Endodermal cell (in vitro differentiated cells): ENCODE data around the gene ACSL5. TPM values are rescaled to one million over a fixed set of nuclear protein-coding genes. Genes with fewer than 3 reads are reported as not detected.
A peak's percentile ranks its signal among the peaks of the same experiment; 100 is the strongest.

Experiments used
- DNase-seq: peaks from one replicate; pipeline ENCODE4 v3.0.0-alpha.2; 2017
- H3K27ac ChIP-seq: 2 replicates; pipeline ENCODE4 v1.5.1; 2013; ENCODE audit warnings: mild to moderate bottlenecking, low read depth, low read length, moderate library complexity
- H3K27me3 ChIP-seq: 2 replicates; pipeline ENCODE4 v1.6.1; 2013; ENCODE audit warnings: mild to moderate bottlenecking, low read length, moderate library complexity; ENCODE audit not compliant: insufficient read depth, control insufficient read depth, poor library complexity, severe bottlenecking
- H3K36me3 ChIP-seq: 2 replicates; pipeline ENCODE4 v1.7.0; 2013; ENCODE audit warnings: mild to moderate bottlenecking, low read length, moderate library complexity; ENCODE audit not compliant: control insufficient read depth, insufficient read depth
- H3K4me1 ChIP-seq: one replicate; pipeline ENCODE4 v1.7.0; 2013; ENCODE audit warnings: low read length; ENCODE audit not compliant: control insufficient read depth, insufficient read depth
- H3K4me3 ChIP-seq: 2 replicates; pipeline ENCODE4 v1.5.1; 2013; ENCODE audit warnings: mild to moderate bottlenecking, low read length, moderate library complexity
- H3K9ac ChIP-seq: 2 replicates; pipeline ENCODE4 v1.6.1; 2013; ENCODE audit warnings: mild to moderate bottlenecking, low read length, moderate library complexity; ENCODE audit not compliant: poor library complexity, severe bottlenecking; ENCODE audit errors: extremely low read depth
- H3K9me3 ChIP-seq: 2 replicates; pipeline ENCODE4 v1.6.1; 2013; ENCODE audit warnings: mild to moderate bottlenecking, low read length, moderate library complexity; ENCODE audit not compliant: control insufficient read depth
- H3K27ac Mint-ChIP-seq: 2 replicates; pipeline ENCODE4 v1.8.0; 2020; ENCODE audit warnings: mixed read lengths
- H3K27me3 Mint-ChIP-seq: 2 replicates; pipeline ENCODE4 v1.8.0; 2021; ENCODE audit warnings: mild to moderate bottlenecking, mixed read lengths; ENCODE audit not compliant: insufficient read depth
- H3K36me3 Mint-ChIP-seq: 2 replicates; pipeline ENCODE4 v1.8.0; 2020; ENCODE audit warnings: low read depth, mixed read lengths
- H3K4me1 Mint-ChIP-seq: 2 replicates; pipeline ENCODE4 v1.8.0; 2020; ENCODE audit warnings: mixed read lengths
- H3K4me3 Mint-ChIP-seq: 2 replicates; pipeline ENCODE4 v1.8.0; 2020; ENCODE audit warnings: mild to moderate bottlenecking, moderate library complexity, mixed read lengths
- H3K9me3 Mint-ChIP-seq: 2 replicates; pipeline ENCODE4 v1.8.0; 2020; ENCODE audit warnings: mild to moderate bottlenecking, mixed read lengths
- WGBS, 2 experiments: methylation state at CpG; one replicate each; pipeline versions ENCODE4 v1.1.5 to v1.1.7; 2013; ENCODE audit warnings: missing lambda C conversion rate in 2 of 2, mixed read lengths in 1 of 2; ENCODE audit not compliant: insufficient coverage in 1 of 2, insufficient read length in 1 of 2; 5-methylcytosine and 5-hydroxymethylcytosine counted together
- total RNA-seq, 2 donors: library from RNA; stranded (reverse); fragmentation: NEBNext Ultra II Directional in 1 of 2; extraction: Animal tissue kit (Norgen Biotek cat#: 25700) in 1 of 2; gene quantifications; 2 replicates in 1 of 2; 3 replicates in 1 of 2; pipeline ENCODE4 v1.2.1, GENCODE V29; 2021
- TF ChIP-seq, protein P1 (sequence below): fragments of 200-600 bp; sonication (generic); conservative IDR thresholded peaks from 2 replicates; pipeline ENCODE4 v1.5.0; 2021; ENCODE audit warnings: antibody characterized with exemption, mild to moderate bottlenecking

ACSL5 gene
- total RNA-seq, 2 donors from 2014 or later, result not detected

DNA sequence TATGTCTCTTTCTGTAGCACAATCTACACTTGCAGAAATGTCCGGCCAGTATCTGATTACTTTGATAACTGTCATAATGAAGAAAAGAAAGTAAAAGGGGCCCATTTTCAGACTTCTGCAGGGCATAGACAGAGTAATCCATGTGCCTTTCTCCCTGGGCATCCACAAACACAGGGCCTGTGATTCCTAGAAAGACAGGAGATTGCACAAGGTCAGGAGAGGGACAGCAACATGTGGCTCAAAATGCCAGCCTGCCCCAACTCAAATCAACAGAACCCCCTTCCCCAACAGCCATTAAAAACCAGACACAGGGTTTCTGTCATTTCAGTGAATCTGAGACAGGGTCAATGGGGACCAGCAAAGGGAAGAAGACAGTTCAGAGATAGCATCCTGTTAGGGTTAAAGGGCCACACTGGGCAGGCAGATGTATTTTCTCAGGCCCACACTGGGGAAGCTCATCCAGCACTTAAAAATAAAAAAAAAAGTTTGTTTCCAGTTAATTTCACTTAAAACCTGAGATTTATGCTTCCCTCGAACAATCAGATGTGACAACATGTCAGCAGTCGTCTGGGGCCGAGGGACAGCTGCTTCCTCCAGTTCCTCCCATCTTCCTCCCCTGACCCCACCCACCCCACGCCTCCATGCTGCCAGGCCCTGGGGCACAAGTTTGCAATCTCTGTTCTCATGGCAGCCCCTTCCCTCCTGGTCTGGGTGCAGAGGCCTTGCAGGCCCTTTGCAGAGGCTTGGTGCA, 30.7 kb upstream of the ACSL5 start:
- no peak overlapping the region for H3K9ac ChIP-seq
- peaks cover 3% of the 10 kb centered on the region for H3K4me1 Mint-ChIP-seq
- no peak overlapping the region for H3K4me3 ChIP-seq
- DNase-seq, result no peak
- H3K36me3 ChIP-seq, result no peaks in the 10 kb centered on the region
- H3K27ac ChIP-seq, result no peak overlapping the region
- H3K4me3 Mint-ChIP-seq, result no peak overlapping the region
- no peaks in the 10 kb centered on the region for H3K4me1 ChIP-seq
- H3K27me3 ChIP-seq, result no peaks in the 10 kb centered on the region
- no peaks in the 10 kb centered on the region for H3K9me3 ChIP-seq
- no peaks in the 10 kb centered on the region for H3K36me3 Mint-ChIP-seq
- no peak overlapping the region for H3K27ac Mint-ChIP-seq
- 92 to 96% methylated on average over 4 to 5 of the region's 5 CpGs for WGBS, 2 experiments
- H3K27me3 Mint-ChIP-seq, result peaks cover 28% of the 10 kb centered on the region
- H3K9me3 Mint-ChIP-seq, result no peaks in the 10 kb centered on the region
- TF ChIP-seq, protein P1, sequence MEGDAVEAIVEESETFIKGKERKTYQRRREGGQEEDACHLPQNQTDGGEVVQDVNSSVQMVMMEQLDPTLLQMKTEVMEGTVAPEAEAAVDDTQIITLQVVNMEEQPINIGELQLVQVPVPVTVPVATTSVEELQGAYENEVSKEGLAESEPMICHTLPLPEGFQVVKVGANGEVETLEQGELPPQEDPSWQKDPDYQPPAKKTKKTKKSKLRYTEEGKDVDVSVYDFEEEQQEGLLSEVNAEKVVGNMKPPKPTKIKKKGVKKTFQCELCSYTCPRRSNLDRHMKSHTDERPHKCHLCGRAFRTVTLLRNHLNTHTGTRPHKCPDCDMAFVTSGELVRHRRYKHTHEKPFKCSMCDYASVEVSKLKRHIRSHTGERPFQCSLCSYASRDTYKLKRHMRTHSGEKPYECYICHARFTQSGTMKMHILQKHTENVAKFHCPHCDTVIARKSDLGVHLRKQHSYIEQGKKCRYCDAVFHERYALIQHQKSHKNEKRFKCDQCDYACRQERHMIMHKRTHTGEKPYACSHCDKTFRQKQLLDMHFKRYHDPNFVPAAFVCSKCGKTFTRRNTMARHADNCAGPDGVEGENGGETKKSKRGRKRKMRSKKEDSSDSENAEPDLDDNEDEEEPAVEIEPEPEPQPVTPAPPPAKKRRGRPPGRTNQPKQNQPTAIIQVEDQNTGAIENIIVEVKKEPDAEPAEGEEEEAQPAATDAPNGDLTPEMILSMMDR, result no peak

DNA sequence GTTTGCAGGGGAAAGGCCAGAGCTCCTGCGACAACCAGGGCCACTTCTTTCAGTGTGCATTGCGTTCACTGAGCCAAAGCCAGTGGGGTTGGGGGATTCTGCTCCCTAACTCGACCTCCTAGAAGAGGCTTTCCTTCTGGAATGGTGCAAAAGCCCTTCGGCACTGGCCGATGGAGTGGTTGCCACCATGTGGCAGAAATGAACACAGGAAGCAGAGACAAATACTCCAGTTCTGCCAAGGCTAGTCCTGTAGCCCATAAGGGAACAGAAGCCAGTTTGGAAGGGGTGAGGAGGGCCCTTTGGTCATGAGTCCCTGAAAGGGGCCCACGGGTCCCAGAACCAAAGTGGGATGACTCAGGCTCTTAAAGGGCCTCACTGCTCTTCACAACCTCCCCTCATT, 29.7 kb upstream of the ACSL5 start:
- Mint-ChIP-seq H3K27ac (no peak overlapping the region), H3K4me1 (peaks cover 3% of the 10 kb centered on the region), H3K27me3 (peaks cover 28% of the 10 kb centered on the region), H3K9me3 (no peaks in the 10 kb centered on the region), H3K36me3 (no peaks in the 10 kb centered on the region), H3K4me3 (no peak overlapping the region)
- Histone ChIP-seq H3K9me3 (no peaks in the 10 kb centered on the region), H3K27ac (no peak overlapping the region), H3K27me3 (no peaks in the 10 kb centered on the region), H3K36me3 (no peaks in the 10 kb centered on the region), H3K4me3 (no peak overlapping the region), H3K4me1 (no peaks in the 10 kb centered on the region), H3K9ac (no peak overlapping the region)
- TF ChIP-seq, protein P1, result peak; percentile 42
- WGBS, 2 experiments, result 86 to 96% methylated on average over 5 to 6 of the region's 6 CpGs
- DNase-seq, result no peak

DNA sequence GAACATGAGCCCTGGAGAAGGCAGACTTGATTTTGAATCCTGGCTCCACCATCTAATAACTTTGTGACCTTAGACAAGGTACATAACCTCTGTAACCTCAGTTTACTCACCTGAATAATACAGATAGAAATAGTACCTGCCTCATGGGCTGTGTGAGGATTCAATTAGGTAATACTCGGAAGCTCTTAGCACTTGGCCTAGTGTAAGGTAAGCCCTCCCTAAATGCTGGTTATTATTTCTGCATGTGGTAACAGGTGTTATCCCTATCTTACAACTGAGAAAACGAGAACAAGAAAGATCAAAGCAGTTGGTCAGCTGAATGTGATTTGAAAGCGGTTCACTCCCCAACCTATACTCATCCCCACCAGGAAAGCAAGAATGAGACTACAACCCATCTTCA, 28.7 kb upstream of the ACSL5 start:
- WGBS, 2 experiments, result 42 to 55% methylated on average over 2 to 3 of the region's 3 CpGs
- Histone ChIP-seq H3K4me1 (no peaks in the 10 kb centered on the region), H3K9me3 (no peaks in the 10 kb centered on the region), H3K9ac (no peak overlapping the region), H3K36me3 (no peaks in the 10 kb centered on the region), H3K27me3 (no peaks in the 10 kb centered on the region), H3K27ac (no peak overlapping the region), H3K4me3 (no peak overlapping the region)
- Mint-ChIP-seq H3K4me3 (no peak overlapping the region), H3K27ac (no peak overlapping the region), H3K4me1 (peaks cover 3% of the 10 kb centered on the region), H3K9me3 (no peaks in the 10 kb centered on the region), H3K36me3 (no peaks in the 10 kb centered on the region), H3K27me3 (peaks cover 24% of the 10 kb centered on the region)
- TF ChIP-seq, protein P1, result no peak
- DNase-seq, result no peak
